ENCODE measurements around the gene WDR87.
A peak's percentile ranks its signal among the peaks of the same experiment; 100 is the strongest.

WDR87 gene

DNA sequence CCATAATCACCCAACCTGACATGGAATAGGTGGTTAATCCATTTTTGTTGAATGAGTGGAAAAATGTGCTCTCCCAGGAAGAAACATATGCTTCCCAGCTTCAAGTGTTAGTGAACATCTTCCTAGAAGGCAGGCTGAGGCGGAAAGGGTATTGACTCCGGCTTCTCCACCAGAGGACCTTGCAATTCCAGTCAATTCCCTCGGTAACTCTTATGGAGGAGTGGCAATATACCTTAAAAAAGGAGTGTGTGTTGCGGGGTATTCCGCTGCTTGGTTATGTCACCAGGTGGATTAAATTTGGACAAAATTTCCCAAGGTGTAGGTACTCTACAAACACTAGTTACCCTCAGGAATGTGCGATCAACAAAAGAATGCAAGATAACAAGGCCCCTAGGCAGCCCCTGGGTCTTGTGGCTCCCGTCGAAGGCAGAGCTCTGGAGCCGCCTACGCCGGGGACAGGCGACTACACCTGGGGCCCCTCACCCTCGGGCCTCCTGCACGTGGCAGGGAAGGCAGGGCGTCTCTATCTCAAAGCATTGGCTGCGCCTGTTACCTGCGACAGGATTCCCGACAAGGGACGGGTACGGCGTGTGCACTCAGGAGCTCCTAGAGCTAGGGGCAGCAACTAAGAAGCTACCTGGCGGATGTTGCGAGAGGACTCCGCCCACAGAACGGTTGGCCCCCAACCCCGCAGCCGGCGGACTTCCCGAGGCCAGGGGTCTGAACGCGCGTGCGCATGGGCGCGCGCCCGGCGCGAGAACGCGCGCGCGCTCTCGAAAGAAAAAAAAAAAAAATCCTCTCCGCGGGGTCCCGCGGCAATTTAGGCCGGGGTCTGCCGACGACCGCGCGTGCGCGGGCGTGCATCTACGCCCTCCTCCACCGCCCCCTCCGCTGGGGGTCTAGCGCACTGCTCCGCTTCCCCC is at the start of gene WDR87:
WDR87 (minus strand) TSS at position 649 of the 923 bp plus-strand sequence. CDS start 8,355 bp downstream, outside the sequence.
- Mint-ChIP-seq H3K36me3 (no peaks in the 10 kb centered on the region), H3K4me1 (ENCODE audit: low read depth) (peaks cover 24% of the 10 kb centered on the region), H3K9me3 (ENCODE audit: low read depth) (no peaks in the 10 kb centered on the region), H3K27ac (peak within 1 kb of the TSS; percentile 83), H3K4me3 (peak within 1 kb of the TSS; percentile 88), H3K27me3 (no peaks in the 10 kb centered on the region)

DNA sequence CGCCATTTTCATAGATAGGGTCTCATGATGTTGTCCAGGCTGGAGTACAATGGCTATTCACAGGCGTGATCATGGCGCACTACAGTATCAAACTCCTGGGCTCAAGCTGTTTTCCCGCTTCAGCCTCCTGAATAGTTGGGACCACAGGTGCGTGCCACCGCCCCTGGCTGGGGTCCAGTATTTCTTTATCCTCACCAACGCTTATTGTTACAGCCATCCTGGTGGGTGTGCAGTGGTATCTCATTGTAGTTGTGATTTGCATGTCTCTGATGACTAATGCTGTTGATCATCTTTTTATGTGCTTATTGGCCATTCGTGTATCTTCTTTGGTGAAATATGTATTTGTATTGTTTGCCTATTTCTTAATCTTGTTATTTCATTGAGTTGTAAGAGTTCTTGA is 49.6 kb upstream of the WDR87 start:
- Mint-ChIP-seq H3K36me3 (peaks cover 12% of the 10 kb centered on the region), H3K27me3 (no peaks in the 10 kb centered on the region), H3K9me3 (ENCODE audit: low read depth) (peaks cover 9% of the 10 kb centered on the region), H3K27ac (no peak overlapping the region), H3K4me1 (ENCODE audit: low read depth) (no peaks in the 10 kb centered on the region), H3K4me3 (no peak overlapping the region)

DNA sequence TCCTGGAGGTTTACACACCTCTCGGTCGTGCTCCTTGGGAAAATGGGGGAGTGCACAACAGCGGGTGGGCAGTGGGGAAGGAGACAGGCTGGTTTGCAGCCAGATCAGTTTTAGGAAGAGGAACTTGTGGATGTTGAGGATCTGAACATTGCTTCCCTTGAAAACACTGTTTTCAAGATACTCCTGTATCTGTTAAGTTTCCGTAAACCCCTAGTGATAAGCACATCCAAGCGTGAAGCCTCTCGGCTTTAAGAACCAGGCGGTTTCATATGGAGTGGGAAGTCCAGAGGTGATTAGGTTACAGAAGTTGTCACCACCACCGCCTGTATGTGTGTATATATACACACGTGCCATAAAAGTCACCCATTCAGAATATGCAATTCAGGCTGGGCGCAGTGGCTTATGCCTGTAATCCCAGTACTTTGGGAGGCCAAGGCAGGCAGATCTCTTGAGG is 48.1 kb upstream of the WDR87 start:
- no peak overlapping the region for H3K27ac Mint-ChIP-seq
- peaks cover 15% of the 10 kb centered on the region for H3K36me3 Mint-ChIP-seq
- no peaks in the 10 kb centered on the region for H3K27me3 Mint-ChIP-seq
- H3K4me1 Mint-ChIP-seq (ENCODE audit: low read depth): no peaks in the 10 kb centered on the region
- H3K4me3 Mint-ChIP-seq: no peak overlapping the region
- H3K9me3 Mint-ChIP-seq (ENCODE audit: low read depth): peaks cover 9% of the 10 kb centered on the region

DNA sequence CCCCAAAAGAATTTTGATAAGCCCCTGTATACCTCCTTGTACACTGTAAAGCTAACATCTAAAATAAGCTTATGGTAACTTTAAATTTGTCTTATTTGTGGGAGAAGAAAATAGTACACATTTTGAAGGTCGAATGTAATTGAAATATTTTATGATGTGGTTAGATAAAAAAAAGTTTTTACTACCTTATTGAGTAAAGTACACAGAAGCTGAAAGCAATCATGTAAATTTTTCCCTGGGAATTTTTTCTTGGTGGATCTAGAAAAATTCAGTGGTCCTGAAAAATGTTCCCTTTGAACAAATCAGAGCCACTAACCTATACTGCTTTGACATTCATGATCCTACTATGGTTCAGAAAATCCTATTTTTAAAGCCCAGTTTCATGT is 47.5 kb upstream of the WDR87 start:
- no peaks in the 10 kb centered on the region for H3K27me3 Mint-ChIP-seq
- H3K27ac Mint-ChIP-seq: no peak overlapping the region
- H3K9me3 Mint-ChIP-seq (ENCODE audit: low read depth): peaks cover 9% of the 10 kb centered on the region
- H3K36me3 Mint-ChIP-seq: peaks cover 17% of the 10 kb centered on the region
- H3K4me3 Mint-ChIP-seq: no peak overlapping the region
- H3K4me1 Mint-ChIP-seq (ENCODE audit: low read depth): no peaks in the 10 kb centered on the region

DNA sequence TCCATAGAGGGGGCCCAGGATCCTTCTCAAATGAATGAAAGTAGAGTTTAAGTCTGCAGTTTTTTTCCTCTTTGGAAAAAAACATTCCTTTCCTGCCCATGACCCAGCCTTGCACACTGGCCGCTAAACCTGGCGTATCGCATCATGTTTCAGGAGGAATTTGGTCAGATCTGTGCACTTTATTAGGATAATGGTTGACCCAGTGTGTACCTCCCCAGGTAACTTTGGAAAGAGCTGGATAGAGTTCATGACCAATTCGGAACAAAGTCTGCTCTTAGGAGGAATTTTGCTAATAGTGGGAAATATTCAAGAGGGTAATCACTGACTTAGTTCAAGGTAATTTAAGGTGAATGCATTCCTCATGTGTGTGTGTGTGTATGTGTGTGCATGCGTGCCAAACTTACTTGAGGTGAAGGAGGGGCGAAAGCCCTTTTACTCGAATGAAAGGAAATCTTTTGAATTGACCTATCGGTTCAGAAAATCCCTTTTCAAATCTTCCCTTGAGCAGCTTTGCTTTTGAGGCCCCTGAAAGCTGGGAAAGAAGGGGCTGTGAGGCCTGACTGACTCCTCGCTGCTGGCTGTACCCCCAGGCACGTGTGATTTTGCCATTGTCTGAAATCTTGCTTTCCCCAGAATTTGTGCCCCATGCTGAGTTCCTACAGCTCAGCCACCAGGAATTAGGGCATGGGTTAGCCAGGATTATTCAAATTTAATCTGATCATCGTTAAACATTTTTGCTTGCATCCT is 47.0 kb upstream of the WDR87 start:
- no peak overlapping the region for H3K27ac Mint-ChIP-seq

DNA sequence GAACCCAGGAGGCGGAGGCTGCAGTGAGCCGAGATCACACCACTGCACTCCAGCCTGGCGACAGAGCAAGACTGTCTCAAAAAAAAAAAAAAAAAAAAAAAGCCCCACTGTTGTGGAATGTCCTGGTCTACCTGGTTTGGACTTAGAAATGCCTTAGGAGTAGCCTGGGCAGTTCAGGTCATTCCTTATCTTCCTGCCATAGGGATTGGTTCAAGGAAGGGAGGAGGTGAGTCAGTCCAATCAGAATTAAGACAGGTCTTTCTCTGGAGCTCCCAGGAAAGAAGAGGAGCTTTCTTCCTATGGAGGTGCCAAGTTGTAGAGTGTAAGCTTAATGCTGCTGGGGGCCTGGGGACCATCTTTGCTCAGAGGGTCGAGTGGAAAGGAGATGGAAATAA is 45.4 kb upstream of the WDR87 start:
- H3K9me3 Mint-ChIP-seq (ENCODE audit: low read depth): peaks cover 5% of the 10 kb centered on the region
- H3K4me1 Mint-ChIP-seq (ENCODE audit: low read depth): no peaks in the 10 kb centered on the region
- H3K27ac Mint-ChIP-seq: no peak overlapping the region
- no peaks in the 10 kb centered on the region for H3K27me3 Mint-ChIP-seq
- H3K4me3 Mint-ChIP-seq: no peak overlapping the region
- peaks cover 14% of the 10 kb centered on the region for H3K36me3 Mint-ChIP-seq

More for the DNA sequence above, 47.0 kb upstream of the WDR87 start:
- Mint-ChIP-seq H3K9me3 (ENCODE audit: low read depth) (peaks cover 5% of the 10 kb centered on the region), H3K4me1 (ENCODE audit: low read depth) (no peaks in the 10 kb centered on the region), H3K36me3 (peaks cover 14% of the 10 kb centered on the region), H3K27me3 (no peaks in the 10 kb centered on the region), H3K4me3 (no peak overlapping the region)

DNA sequence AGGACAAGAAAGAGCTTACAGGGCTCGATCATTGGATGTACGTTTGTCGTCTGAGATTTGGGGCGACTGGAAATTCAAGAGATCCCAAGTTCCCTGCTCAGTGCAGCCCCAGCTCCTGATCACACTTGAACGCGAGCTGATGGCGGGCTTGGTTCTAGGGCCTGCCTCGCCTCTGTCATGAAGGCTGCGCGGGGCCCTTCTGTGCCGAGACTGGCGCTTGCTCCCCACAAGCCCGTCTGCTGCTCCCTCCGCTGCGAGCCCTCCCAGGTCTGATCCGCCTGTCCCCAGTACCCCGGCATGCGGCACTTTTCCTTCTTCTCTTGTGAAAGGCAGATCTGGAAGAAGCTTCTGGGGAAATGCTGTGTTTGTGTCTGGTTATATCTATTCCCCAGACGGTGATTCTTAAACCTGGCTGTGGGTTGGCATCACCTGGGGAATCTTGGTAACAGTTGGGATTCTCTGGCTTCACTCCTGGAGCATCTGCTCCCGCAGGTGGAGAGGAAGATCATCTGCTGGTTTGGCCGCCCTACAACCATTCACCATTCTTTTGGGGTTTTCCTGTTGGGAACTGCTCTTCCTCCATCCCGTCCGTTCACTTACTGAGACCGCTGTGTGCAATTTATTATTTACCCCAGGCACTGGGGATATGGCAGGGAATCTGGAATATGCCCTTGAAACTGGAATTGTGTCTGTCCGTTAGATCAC is 44.2 kb upstream of the WDR87 start:
- Mint-ChIP-seq H3K9me3 (ENCODE audit: low read depth) (peaks cover 4% of the 10 kb centered on the region), H3K36me3 (peaks cover 13% of the 10 kb centered on the region), H3K27me3 (no peaks in the 10 kb centered on the region), H3K4me3 (no peak overlapping the region), H3K4me1 (ENCODE audit: low read depth) (no peaks in the 10 kb centered on the region), H3K27ac (no peak overlapping the region)

DNA sequence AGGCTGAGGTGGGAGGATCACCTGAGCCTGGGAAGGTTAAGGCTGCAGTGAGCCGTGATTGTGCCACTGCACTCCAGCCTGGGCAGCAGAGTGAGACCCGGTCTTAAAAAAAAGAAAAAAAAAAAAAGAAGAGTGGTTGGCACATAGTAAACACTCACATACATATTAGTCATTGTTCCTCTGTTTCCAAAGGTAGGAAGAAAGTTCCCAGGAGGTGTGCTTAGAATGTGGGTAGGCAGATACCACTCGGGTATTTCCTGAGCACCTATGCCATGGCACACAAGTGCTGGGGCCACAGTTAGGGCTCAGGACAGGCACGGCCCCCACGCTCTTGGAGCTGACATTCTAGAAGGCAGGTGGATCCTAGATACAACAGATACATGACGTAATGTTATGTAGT is 42.0 kb upstream of the WDR87 start:
- Mint-ChIP-seq H3K4me3 (no peak overlapping the region), H3K36me3 (peaks cover 12% of the 10 kb centered on the region), H3K27ac (no peak overlapping the region), H3K9me3 (ENCODE audit: low read depth) (no peaks in the 10 kb centered on the region), H3K4me1 (ENCODE audit: low read depth) (no peaks in the 10 kb centered on the region), H3K27me3 (no peaks in the 10 kb centered on the region)

DNA sequence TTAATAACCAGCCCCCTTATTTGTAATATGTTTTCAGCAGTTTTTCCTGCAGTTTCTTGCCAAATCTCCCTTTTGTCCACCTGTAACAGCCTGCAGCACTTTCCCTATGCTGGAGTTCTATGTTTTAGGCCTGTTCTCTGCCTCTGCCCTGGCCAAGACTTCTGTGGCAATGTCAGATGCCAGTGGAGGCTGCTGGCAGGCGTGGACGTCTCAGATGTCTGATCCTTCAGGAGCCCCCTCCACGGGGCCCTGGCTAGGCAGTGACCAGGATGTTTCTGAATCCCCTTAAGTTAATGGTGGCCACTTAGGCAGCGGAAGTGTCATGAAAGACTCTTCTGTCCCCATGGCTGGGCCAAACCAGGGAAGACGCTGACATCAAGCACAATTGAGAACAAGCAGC is 41.4 kb upstream of the WDR87 start:
- Mint-ChIP-seq H3K9me3 (ENCODE audit: low read depth) (no peaks in the 10 kb centered on the region), H3K4me3 (no peak overlapping the region), H3K4me1 (ENCODE audit: low read depth) (no peaks in the 10 kb centered on the region), H3K27ac (no peak overlapping the region), H3K36me3 (peaks cover 13% of the 10 kb centered on the region), H3K27me3 (no peaks in the 10 kb centered on the region)

DNA sequence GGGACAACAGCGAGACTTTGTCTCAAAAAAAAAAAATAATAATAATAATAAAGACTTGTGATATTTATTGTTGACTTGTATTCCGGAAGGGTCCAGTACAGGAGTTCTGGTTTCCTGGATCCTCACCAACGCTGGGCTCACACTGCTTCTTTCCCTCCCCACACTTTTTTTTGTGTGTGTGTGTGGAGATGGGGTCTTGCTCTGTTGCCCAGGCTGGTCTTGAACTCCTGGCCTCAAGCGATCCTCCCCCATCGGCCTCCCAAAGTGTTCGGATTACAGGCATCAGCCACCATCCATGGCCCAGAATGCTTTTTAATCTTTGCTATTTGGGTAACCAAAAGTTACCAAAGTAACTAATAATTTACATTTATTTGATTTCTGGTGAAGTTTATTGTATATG is 39.7 kb upstream of the WDR87 start:
- H3K27ac Mint-ChIP-seq: no peak overlapping the region
- no peaks in the 10 kb centered on the region for H3K4me1 Mint-ChIP-seq (ENCODE audit: low read depth)
- H3K27me3 Mint-ChIP-seq: no peaks in the 10 kb centered on the region

DNA sequence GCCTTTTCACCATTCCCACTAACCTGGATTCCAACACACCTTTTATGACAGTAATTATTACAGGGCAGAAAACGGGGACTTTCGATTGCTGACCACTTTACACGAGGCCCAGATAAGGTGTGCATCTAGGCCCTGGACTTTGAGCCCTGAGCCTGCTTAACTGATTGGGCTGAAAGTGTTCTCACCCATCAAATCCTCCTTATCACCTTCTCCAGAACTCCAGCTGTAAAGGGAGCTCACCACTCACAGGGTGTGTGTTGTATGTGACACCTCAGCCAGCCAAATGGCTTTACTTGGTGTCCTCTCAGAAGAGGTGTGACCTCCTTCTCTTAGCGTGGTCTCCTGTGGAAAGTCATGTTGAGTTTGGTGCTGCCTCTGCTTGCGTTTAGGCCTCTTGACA is 37.1 kb upstream of the WDR87 start:
- H3K4me1 Mint-ChIP-seq (ENCODE audit: low read depth): no peaks in the 10 kb centered on the region
- H3K4me3 Mint-ChIP-seq: no peak overlapping the region
- no peak overlapping the region for H3K27ac Mint-ChIP-seq
- no peaks in the 10 kb centered on the region for H3K9me3 Mint-ChIP-seq (ENCODE audit: low read depth)
- peaks cover 14% of the 10 kb centered on the region for H3K36me3 Mint-ChIP-seq
- H3K27me3 Mint-ChIP-seq: no peaks in the 10 kb centered on the region

More for the DNA sequence above, 39.7 kb upstream of the WDR87 start:
- no peaks in the 10 kb centered on the region for H3K9me3 Mint-ChIP-seq (ENCODE audit: low read depth)
- H3K36me3 Mint-ChIP-seq: peaks cover 12% of the 10 kb centered on the region
- H3K4me3 Mint-ChIP-seq: no peak overlapping the region

DNA sequence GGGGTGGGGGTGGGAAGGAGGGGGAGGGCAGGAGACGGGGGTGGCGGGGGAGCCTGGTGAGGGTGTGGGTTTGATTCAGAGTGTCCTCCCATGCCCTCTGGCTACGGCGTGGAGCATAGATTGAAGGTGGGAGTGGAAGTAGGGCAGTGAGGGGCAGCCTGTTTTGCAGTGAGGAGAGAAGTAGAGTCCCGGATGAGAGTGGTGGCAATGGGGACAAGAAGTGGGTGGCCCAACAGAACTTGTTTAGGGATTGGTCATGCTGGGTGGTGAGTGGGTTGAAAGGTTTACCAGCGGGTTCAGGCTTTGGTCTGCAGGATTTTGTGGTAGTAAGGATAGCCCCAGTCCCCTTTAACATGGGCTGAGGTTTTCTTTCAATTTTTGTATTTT is 36.1 kb upstream of the WDR87 start:
- Mint-ChIP-seq H3K4me1 (ENCODE audit: low read depth) (peaks cover 2% of the 10 kb centered on the region), H3K9me3 (ENCODE audit: low read depth) (no peaks in the 10 kb centered on the region)

DNA sequence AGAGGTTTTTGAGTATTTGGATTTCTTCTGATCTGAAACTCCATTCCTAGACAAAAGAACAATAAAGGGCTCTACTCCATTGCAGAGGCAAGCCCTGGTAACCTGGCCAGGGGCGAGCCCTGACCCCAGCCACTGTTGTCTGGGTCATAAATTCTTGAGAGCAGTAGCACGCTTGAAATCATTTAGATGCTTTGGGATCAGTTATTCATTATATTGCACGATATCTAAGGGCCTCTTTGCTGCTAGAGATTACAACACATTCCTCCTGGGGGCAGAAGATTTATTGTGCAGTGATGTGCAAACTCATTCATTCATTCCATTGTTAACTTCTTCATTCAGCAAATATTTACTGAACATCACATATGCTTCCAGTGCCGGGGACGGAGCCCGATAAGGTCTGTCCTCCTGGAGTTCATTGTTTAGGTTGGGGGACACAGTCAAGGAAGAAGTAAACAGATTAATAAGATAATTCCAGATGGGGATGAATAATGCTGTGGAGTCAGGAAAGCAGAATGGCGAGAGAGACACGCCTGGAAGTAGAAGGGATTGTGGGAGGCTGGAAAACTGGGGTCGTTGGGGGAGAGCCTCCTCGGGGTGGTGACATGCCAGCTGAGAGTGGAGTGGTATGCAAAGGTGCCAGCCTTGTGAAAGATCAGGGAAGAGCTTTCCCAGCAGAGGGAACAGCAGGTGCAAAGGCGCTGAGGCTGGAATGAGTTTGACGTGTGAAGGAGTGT is 35.6 kb upstream of the WDR87 start:
- H3K4me1 Mint-ChIP-seq (ENCODE audit: low read depth): peaks cover 2% of the 10 kb centered on the region
- no peaks in the 10 kb centered on the region for H3K9me3 Mint-ChIP-seq (ENCODE audit: low read depth)
- no peak overlapping the region for H3K4me3 Mint-ChIP-seq
- H3K27me3 Mint-ChIP-seq: no peaks in the 10 kb centered on the region
- H3K27ac Mint-ChIP-seq: no peak overlapping the region
- H3K36me3 Mint-ChIP-seq: peaks cover 17% of the 10 kb centered on the region

More for the DNA sequence above, 36.1 kb upstream of the WDR87 start:
- Mint-ChIP-seq H3K4me3 (no peak overlapping the region), H3K36me3 (peaks cover 17% of the 10 kb centered on the region), H3K27me3 (no peaks in the 10 kb centered on the region), H3K27ac (no peak overlapping the region)

DNA sequence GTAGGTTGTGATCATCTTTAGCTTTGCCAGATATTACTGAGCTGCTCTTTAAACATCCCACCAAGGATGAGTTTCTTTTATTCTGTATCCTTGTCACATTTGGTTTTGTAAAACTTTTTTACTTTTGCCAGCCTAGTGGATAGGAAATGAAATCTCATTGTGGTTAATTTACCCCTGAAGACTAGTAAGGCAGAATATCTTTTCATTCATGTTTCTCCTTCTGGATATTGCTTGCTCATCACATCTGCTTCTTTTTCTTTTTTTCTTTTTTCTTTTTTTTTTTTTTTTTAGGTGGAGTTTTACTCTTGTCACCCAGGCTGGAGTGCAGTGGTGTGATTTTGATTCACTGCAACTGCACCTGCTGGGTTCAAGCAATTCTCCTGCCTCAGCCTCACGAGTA is 32.0 kb upstream of the WDR87 start:
- Mint-ChIP-seq H3K27me3 (no peaks in the 10 kb centered on the region), H3K27ac (no peak overlapping the region), H3K4me1 (ENCODE audit: low read depth) (peaks cover 2% of the 10 kb centered on the region), H3K36me3 (peaks cover 32% of the 10 kb centered on the region), H3K9me3 (ENCODE audit: low read depth) (peaks cover 7% of the 10 kb centered on the region), H3K4me3 (no peak overlapping the region)
